Fibroblast of skin of scalp (primary cell): ENCODE results near the gene SPTLC2. TPM values are rescaled to one million over a fixed set of nuclear protein-coding genes. Genes with fewer than 3 reads are reported as not detected.
"Not testable (repeated sequence)": the region's sequence is repeated elsewhere in the genome, so short reads cannot be mapped to it uniquely, and the experiment has no call there.

ENCODE experiments used
- DNase-seq: peaks from one replicate; pipeline ENCODE4 v3.0.0-alpha.2; 2013
- polyA plus RNA-seq, 2 experiments: library from polyadenylated mRNA; unstranded; fragments of 120-200 nt; gene quantifications; one replicate each; pipeline ENCODE4 v1.2.1, GENCODE V29; 2013; ENCODE audit not compliant: insufficient read length in 2 of 2

Gene SPTLC2, protein sequence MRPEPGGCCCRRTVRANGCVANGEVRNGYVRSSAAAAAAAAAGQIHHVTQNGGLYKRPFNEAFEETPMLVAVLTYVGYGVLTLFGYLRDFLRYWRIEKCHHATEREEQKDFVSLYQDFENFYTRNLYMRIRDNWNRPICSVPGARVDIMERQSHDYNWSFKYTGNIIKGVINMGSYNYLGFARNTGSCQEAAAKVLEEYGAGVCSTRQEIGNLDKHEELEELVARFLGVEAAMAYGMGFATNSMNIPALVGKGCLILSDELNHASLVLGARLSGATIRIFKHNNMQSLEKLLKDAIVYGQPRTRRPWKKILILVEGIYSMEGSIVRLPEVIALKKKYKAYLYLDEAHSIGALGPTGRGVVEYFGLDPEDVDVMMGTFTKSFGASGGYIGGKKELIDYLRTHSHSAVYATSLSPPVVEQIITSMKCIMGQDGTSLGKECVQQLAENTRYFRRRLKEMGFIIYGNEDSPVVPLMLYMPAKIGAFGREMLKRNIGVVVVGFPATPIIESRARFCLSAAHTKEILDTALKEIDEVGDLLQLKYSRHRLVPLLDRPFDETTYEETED
- 27.1 TPM for polyA plus RNA-seq (2013, experiment 1 of 2; ENCODE audit: insufficient read length)
- 26.7 TPM for polyA plus RNA-seq (2013, experiment 2 of 2; ENCODE audit: insufficient read length)

DNA sequence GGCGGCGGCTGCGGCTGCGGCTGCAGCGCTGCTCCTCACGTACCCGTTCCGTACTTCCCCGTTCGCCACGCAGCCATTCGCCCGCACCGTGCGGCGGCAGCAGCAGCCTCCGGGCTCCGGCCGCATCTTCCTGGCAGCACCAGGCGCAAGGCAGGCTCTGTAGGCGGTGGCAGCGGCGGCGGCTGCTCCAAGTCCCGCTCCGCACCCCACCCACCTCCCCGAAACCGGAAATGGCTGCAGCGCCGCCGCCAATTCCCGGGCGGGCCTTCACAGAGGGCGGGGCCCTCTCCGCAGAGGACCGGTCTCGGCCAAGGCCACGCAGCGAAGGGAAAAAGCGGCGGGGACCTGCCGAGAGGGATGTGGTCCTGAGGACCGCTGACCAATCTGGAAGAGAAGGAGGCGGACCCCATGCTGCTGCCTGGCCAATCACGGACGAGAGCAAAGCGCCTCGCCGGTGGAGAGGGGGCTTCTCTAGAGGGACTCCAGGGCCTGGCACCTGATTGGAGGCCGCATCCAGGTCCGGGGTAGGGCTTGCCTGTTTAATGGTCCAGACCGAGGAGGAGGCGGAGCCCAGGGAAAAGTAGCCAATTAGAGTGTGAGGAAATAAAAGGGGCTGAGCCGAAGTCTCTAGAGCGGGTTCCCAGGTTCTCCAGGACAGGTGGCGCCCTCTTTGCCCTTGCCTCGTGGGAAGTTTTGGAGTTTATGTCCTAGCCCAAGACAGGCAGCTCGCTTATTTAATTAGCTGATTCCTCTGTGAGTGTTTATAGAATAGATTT, at the start of gene SPTLC2:
Gene SPTLC2, minus strand, starts transcription at position 184 of the 776 bp plus-strand sequence. Its CDS starts 58 bp downstream, at position 126.
- DNase-seq, result peak; percentile 100

DNA sequence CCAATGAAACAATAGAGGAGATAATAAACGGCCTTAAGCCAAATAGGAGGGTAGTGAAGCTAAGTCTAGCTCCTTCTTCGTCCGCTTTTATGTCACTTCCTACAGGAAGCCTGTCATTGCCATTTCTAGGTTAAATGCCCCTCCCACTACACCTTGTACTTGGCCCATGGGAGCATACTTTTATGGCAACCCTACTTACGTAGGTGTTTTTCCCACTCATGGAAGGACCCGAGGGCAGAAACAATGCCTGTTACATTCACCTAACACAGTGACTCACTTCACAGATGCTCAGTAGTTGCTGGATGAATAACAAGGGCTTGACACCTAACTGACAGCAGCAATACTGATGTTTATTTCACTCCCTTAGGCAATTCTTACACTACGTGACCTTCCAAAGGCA, 46.9 kb upstream of the SPTLC2 start:
- DNase-seq, result no peak

DNA sequence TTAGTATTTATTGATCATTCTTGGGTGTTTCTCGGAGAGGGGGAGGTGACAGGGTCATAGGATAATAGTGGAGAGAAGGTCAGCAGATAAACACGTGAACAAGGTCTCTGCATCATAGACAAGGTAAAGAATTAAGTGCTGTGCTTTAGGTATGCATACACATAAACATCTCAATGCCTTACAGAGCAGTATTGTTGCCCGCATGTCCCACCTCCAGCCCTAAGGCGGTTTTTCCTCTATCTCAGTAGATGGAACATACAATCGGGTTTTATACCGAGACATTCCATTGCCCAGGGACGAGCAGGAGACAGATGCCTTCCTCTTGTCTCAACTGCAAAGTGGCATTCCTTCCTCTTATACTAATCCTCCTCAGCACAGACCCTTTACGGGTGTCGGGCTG, 45.1 kb upstream of the SPTLC2 start:
- DNase-seq, result not testable (repeated sequence)

DNA sequence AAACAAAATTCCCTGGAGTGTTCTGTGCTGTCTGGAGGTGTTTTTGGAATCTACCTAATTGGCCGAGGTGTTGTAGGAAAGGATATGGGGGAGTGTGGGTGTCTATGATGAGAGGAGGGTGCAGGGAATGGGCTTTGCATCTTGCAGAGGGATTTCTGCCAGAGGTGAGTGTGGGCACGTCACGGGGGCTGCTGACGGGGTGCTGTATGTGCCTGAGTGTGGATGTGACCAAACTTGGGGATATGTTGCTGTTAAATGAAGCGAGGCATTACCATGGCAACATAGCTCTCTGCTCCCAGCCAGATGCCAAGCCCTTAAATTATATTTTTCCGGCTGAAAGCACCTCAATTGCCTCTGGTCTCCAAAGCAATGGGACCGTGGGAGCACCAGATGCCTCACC, 44.3 kb upstream of the SPTLC2 start:
- DNase-seq, result no peak

DNA sequence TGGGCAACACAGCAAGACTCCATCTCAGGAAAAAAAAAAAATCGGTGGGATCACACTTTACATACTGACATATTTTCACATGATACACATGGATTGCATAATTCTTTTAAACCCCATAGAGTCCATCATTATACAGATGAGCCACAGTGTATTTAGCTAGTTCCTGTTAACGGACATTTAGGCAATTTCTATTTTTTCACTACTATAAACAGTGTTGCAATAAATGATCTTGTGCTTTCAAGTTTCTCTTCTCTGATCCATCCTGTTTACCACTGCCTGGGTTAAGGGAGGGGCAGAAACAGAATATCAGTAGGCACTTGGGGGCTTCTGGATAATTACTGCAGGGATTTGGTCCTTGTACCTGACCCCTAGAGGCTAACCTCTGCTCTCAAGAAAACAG, 43.4 kb upstream of the SPTLC2 start:
- DNase-seq, result no peak

DNA sequence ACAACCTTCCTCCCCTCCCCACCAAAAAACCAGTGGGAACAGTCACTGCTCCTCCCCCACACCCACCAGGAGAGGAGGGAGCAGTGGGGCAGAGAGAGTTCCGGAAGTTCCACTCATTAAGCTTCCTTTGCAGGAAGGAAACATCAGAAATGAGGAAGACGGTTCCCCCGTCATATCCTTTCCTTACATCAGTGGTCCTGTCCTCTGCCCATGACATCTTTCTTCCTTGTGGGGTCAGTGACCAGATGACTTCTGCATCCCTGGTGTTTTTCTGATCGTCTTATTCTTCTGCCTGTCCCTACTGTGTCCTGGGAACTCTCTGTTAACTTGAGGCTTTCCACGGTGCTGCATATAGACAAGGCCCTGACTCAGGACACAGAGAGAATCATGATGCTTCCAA, 40.8 kb upstream of the SPTLC2 start:
- no peak for DNase-seq

DNA sequence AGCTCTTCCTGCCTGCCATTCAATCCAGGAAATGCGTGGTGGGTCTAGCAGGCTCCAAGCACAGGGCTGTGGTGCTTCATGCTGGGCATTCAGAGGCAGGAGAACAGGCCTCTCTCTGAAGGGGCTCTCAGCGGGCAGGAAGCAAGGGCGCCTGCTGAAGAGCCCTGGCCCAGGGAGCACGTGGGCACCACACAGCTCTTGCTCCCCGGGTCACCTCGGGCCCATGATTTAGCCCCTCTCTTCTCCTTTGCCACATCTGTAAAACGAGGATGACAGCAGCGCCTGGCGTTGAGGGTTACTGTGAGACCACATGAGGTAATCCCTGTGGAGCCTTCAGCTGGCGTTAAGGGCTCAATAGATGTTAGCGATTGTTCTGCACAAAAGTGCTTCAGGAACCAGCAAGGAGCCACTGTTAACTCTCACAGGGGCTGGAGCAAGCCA, 37.6 kb upstream of the SPTLC2 start:
- DNase-seq, result no peak

DNA sequence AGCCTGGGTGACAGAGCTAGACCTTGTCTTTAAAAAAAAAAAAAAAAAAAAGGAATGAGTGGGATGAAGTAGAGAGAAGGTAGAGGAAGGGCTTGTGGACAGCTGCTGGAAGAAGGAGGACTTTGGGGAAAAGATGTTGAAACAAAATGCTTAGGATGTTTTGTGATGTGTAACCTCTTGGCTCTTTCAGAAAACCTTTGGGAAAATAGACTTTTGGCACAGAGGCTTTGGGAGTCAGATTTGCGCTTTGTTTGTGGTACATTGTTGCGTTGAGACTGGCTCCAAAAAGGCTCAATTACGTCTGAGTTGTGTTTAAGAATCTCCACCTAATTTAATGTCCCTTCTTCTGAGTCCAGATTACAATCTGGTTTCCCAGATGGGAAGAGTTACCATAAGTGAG, 32.9 kb upstream of the SPTLC2 start:
- DNase-seq, result no peak

DNA sequence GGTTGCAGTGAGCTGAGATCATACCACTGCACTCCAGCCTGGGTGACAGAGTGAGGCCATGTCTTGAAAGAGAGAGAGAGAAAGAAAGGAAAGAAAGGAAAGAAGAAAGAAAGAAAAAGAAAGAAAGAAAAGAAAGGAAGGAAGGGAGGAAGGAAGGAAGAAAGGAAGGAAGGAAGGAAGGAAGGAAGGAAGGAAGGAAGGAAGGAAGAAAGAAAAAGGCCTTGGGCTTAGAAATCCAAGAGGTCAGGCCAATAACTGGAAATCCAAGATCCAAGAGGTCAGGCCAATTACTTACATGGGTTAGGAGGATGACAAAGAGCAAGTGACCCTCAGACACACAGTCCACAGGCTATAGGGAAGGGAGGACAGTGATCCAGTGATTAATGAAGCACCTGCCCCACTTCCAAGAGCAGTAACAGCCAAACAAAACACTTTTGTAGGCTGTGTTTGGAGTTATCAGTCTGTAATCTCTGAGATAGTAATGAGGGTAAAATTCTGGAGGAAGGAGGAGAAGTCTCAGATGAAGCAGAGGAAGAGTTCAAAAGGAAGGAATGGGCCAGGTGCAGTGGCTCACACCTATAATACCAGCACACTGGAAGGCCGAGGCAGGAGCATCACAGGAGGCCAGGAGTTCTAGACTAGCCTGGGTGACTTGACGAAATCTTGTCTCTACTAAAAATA, 32.2 kb upstream of the SPTLC2 start:
- no peak for DNase-seq

DNA sequence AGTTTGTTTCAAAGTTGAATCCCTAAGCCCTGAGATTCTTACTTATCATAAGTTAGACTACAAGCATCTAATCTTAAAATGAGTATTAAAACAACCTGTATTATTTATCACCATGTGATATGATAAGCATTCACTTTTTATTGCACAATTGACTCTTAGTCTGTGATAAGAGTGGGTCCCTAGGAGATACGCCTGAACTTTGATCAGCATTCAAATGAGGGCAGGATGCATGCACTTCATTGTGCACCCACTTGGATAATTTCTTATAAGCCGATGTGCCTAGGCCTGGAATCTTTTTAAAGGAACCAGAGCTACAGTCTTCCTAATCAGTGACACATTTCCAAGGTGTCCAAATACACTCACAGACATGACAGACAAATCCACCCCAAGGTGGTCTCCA, 31.4 kb upstream of the SPTLC2 start:
- no peak for DNase-seq

DNA sequence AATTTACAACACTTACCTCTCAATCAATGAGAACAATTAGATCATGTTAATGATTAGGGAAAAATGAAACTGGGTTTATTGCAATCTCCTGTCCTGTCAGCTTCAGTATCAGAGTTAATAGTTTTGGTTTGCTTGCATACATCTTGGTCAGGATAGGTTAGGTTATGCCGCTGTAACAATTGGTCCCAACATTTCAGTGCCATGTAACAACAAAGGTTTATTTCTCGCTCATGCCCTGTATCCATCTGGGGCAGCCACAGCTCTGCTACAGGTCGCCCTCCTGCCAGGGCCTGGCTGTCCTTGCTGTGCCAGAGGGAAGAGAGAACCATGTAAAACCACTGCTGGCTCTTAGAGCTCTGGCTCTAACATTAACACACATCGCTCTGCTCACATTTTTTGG, 30.5 kb upstream of the SPTLC2 start:
- no peak for DNase-seq

DNA sequence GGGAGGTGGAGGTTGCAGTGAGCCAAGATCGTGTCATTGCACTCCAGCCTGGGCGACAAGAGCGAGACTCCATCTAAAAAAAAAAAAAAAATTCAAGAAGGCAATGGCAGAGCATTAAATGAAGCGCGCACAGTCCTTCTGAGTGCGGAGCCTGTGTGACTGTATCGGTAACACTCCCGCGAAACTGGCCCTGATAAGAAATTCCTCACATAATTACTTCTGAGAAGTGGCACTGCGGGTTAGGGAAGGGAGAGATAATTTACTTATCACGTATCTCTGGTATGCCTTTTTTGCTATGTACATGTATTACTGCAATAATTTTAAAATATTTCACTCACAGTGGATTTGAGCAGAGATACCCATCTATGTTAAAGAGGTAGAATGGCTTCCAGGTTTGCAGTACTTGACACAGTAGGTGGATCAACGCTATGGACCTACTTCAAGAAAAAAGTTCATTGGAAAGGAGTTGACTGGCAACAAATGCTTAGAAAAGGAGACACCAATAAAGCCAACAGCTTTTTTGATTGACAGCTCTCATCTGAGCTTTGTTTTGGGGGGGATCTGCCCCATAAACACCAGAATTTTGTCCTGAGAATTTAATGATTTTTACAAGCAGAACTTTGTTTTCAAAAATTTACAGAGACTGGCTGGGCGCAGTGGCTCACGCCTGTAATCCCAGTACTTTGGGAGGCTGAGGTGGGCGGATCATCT, 29.2 kb upstream of the SPTLC2 start:
- no peak for DNase-seq

DNA sequence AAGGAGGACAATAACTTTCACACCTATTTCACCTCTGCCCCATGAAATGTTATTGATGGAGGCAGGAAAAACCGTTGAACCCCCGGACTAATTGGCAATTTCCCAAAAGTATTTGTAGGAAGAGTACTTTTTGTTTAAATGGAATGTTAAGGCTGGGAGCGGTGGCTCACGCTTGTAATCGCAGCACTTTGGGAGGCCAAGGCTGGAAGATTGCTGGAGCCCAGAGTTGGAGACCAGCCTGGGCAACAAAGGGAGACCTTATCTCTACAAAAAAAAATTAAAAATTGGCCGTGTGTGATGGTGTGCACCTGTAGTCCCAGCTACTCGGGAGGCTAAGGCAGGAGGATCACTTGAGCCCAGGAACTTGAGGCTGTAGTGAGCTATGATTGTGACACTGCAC, 26.0 kb upstream of the SPTLC2 start:
- DNase-seq, result no peak

DNA sequence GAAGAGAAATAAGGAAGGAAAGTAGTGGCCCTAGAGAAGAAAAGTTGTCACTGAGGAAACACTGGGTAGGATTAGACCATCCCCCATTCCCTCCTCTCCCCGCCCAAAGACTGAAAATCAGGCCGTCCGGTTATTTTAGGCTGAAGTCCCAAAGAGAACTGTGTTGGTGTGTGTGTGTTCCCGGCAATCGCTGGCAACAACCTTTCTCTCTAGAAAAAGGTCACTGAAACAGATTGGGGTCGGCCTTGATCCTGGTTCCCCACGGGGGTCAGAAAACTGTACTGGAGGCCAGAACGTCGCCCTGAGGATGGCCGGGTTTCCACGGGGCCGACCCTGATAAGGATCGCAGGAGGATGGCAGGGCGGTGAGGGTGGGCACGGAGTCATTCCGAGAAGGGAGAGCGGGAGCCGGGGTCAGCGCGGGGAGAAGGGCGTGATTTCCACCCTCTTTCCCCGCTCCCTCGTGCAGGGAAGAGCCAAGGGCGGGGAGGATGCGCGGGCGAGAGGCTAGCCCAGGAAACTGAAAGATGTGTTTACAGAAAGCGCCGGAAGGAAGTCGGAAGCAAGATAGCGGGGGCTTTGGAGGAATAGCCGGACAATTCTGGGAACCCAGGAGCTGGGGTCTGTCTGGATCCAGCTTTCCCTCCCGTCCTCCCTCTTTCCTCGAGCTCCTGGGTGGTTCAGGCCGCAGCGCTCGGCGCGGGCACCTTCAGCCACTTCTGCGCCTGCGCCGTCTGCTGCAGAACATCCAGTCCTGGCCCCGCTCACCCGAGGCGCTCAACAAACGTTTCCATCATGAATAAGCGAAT, 25.3 kb upstream of the SPTLC2 start:
- DNase-seq, result peak; percentile 68

DNA sequence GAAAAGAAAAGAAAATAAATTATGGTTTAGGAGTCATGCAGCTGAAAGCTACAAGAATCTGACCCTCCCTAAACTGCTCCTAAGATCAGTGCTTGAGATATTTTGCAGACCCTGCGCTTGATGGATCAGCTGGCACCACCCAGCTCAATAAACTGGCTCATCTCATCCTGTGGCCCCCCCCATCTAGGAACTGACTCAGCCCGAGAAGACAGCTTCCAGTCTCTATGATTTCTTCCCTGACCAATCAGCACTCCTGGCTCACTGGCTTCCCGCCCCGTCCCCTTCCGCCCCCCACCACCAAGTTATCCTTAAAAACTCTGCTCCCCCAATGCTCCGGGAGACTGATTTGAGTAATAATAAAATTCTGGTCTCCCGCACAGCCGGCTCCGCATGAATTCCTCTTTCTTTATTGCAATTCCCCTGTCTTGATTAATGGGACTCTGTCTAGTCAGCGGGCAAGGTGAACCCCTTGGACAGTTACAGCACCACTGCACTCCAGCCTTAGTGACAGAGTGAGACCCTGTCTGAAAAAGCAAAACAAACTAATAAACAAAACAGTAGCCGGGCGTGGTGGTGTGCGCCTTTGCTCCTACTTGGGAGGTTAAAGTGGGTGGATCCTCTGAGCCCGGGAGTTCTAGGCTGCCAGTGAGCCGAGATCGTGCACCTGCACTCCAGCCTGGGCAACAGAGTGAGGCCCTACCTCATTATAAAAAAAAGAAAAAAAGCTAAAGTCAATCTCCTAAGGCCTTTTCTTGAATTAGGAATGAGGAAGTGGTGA, 24.5 kb upstream of the SPTLC2 start:
- DNase-seq, result no peak

DNA sequence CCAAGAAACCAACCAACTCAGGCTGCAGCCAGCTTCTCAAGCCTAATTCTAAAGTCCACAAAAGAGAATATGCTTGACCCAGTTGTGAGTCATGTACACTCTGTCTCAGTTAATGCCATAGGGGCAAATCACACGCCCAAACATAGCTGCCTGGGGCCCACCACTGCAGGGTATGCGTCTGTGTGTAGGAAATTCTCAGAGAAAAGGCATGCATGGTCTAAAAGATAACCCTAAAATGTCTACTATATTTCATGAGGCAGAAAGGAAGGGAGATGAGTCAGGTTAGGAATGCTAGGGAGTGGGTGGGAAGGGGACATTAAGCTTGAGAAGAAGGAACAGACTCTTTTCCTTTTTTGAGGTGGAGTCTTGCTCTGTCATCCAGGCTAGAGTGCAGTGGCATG, 22.3 kb upstream of the SPTLC2 start:
- peak; percentile 91 for DNase-seq

DNA sequence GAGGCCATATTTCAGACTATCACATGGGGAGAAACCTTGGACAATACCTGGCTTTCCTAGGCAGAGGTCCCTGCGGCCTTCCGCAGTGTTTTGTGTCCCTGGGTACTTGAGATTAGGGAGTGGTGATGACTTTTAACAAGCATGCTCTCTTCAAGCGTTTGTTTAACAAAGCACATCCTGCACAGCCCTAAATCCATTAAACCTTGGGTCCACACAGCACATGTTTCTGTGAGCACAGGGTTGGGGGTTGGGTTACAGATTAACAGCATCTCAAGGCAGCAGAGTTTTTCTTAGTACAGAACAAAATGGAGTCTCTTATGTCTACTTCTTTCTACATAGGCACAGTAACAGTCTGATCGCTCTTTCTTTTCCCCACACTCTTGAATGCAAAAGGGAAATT, 19.4 kb upstream of the SPTLC2 start:
- DNase-seq, result not testable (repeated sequence)

DNA sequence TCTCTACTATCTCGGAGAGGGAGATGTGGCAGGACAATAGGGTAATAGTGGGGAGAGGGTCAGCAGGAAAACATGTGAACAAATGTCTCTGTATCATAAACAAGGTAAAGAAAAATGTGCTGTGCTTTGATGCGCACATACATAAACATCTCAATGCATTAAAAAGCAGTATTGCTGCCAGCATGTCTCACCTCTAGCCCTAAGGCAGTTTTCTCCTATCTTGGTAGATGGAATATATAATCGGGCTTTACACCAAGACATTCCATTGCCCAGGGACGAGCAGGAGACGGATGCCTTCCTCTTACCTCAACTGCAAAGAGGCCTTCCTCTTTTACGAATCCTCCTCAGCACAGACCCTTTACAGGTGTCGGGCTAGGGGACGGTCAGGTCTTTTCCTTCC, 19.0 kb upstream of the SPTLC2 start:
- DNase-seq, result not testable (repeated sequence)

DNA sequence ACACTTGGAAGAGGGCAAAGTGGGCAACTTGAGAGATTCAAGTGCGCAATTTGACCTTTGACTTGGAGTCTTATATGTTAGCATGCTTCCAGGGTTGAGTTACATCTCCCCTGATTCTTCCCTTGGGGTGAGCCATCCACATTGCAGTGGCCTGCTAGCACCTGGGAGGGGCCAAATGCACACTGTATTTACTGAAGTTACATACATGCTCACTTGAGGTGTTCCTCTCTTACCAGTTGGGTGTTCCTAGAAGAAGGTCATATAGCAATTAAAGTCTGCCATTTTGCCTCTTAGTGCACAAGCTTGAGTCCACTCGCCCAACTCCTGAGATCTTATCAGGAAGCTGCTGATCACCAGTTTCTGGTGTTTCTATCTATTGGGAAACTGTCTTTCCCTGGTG, 13.7 kb upstream of the SPTLC2 start:
- DNase-seq, result no peak

DNA sequence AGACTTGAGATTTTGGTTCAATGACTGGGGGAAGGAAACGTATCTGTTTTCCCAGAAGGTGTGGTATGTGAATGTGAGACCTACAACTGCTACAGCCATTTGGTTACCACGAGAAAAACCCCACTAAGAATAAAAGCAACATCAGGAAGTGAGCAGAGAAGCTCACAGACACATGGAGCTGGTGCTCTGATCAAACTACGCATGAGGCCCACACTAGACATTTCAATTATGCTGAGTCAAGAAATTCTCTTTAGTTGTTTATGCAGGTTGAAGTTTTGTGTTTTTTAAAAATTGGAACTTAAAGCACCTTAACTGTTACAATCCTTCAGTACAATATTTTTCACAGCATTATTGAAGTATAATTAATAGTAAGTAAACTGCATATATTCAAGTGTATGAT, 8.9 kb upstream of the SPTLC2 start:
- DNase-seq, result no peak
